ENCODE measurements around the gene NEK11.
A peak's percentile ranks its signal among the peaks of the same experiment; 100 is the strongest.

The NEK11 gene

GRCh38 chr3:131026321-131027151 is at the start of gene NEK11, which contains the start of gene ASTE1:
Gene NEK11, plus strand, starts transcription at chr3:131026877. Its CDS starts 2,832 bp downstream, at chr3:131029709.
Gene ASTE1, minus strand, starts transcription at chr3:131026825. Its CDS starts 1,519 bp downstream, at chr3:131025306.
- DNase-seq (ENCODE audit: low read depth in 2 of 2): peak; percentile 82 to 90

- no peak for DNase-seq (ENCODE audit: low read depth in 2 of 2)
Measured at GRCh38 chr3:130979117-130979516, 47.6 kb upstream of the NEK11 start.

GRCh38 chr3:130981469-130981868 is 45.2 kb upstream of the NEK11 start:
- DNase-seq (ENCODE audit: low read depth in 2 of 2): no peak

GRCh38 chr3:130990282-130990681 is 36.4 kb upstream of the NEK11 start:
- no peak for DNase-seq (ENCODE audit: low read depth in 2 of 2)

GRCh38 chr3:130991126-130991525 is 35.6 kb upstream of the NEK11 start:
- no peak for DNase-seq (ENCODE audit: low read depth in 2 of 2)

- DNase-seq (ENCODE audit: low read depth in 2 of 2): no peak
Measured at GRCh38 chr3:130992344-130992743, 34.3 kb upstream of the NEK11 start.

GRCh38 chr3:130997289-130997688 is 29.4 kb upstream of the NEK11 start:
- DNase-seq (ENCODE audit: low read depth in 2 of 2): no peak

GRCh38 chr3:131001071-131001470 is 25.6 kb upstream of the NEK11 start:
- no peak for DNase-seq (ENCODE audit: low read depth in 2 of 2)

- no peak for DNase-seq (ENCODE audit: low read depth in 2 of 2)
Measured at GRCh38 chr3:131004603-131005002, 22.1 kb upstream of the NEK11 start.

GRCh38 chr3:131007256-131007655 is 19.4 kb upstream of the NEK11 start:
- no peak for DNase-seq (ENCODE audit: low read depth in 2 of 2)

GRCh38 chr3:131007782-131008181 is 18.9 kb upstream of the NEK11 start:
- DNase-seq (ENCODE audit: low read depth in 2 of 2): no peak

GRCh38 chr3:131008326-131008725 is 18.4 kb upstream of the NEK11 start:
- no peak for DNase-seq (ENCODE audit: low read depth in 2 of 2)

- DNase-seq (ENCODE audit: low read depth in 2 of 2): no peak
Measured at GRCh38 chr3:131009698-131010097, 17.0 kb upstream of the NEK11 start.

GRCh38 chr3:131018970-131019369 is 7.7 kb upstream of the NEK11 start:
- no peak for DNase-seq (ENCODE audit: low read depth in 2 of 2)

GRCh38 chr3:131020122-131020693 is 6.5 kb upstream of the NEK11 start:
- no peak for DNase-seq (ENCODE audit: low read depth in 2 of 2)

GRCh38 chr3:131025539-131025938 is 1.1 kb upstream of the NEK11 start:
- DNase-seq (ENCODE audit: low read depth in 2 of 2): no peak

- DNase-seq (ENCODE audit: low read depth in 2 of 2): no peak
Measured at GRCh38 chr3:131028844-131029243, 2.2 kb downstream of the NEK11 start.

GRCh38 chr3:131031660-131032059 is 5.0 kb downstream of the NEK11 start:
- no peak for DNase-seq (ENCODE audit: low read depth in 2 of 2)

- DNase-seq (ENCODE audit: low read depth in 2 of 2): no peak
Measured at GRCh38 chr3:131033480-131034080, 6.9 kb downstream of the NEK11 start.

GRCh38 chr3:131036200-131036816 is 9.6 kb downstream of the NEK11 start:
- no peak for DNase-seq (ENCODE audit: low read depth in 2 of 2)

- no peak for DNase-seq (ENCODE audit: low read depth in 2 of 2)
Measured at GRCh38 chr3:131036986-131037385, 10.3 kb downstream of the NEK11 start.

- DNase-seq (ENCODE audit: low read depth in 2 of 2): no peak
Measured at GRCh38 chr3:131038326-131038725, 11.6 kb downstream of the NEK11 start.

All from stimulated activated CD4-positive, alpha-beta T cell treated with anti-CD3 and anti-CD28 coated beads, Interleukin-4, amount 100 ng/mL, for 48 hours (primary cell).